NCI-H2107 treated with DMSO at 0.1 percent for 48 hours (cell line): Measurements from ENCODE around the gene TMEM247.

Source experiments
- DNase-seq: peaks from one replicate; lab custom pipeline; 2025; ENCODE audit not compliant: unreplicated experiment; lab: John Stamatoyannopoulos, UW

TMEM247 gene

DNA sequence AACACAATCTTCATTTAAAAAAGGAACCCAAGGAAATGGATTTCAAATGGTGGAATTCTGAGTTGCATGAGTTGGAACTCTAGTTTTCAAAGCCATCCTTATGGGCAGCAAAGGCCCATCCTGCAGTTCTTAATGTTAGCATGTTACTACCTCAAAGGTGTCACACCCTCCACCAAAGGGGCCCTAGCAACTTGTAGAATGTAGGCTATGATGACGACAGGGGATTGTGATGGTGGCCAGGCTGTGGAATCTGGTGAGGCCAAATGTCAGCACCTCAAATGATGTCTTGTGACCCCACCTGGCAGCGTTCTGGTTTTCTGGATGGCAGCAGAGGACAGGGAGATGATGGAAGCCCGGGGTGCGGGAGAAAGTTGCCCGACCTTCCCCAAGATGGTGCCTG, at the start of gene TMEM247:
TMEM247 (plus strand) TSS at position 301 of the 400 bp plus-strand sequence.
- no peak for DNase-seq

DNA sequence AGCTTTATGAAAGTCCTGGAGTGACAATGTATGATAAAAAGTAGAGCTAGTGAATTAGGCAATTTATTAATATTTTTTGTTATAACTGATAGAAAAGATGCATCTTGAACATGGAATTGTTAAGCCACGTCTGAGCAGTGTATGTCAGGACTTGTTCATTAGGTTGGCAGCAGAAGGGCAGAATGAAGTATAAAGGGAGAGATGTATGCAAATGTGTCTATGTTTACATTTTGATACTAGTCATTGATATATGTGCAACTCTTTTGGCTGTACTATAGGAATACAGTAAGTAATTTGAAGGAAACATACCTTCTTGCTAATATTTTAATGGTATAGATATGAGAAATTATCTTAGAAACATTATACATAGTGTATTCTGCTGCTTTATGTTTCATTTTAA, 49.0 kb upstream of the TMEM247 start:
- DNase-seq, result no peak

DNA sequence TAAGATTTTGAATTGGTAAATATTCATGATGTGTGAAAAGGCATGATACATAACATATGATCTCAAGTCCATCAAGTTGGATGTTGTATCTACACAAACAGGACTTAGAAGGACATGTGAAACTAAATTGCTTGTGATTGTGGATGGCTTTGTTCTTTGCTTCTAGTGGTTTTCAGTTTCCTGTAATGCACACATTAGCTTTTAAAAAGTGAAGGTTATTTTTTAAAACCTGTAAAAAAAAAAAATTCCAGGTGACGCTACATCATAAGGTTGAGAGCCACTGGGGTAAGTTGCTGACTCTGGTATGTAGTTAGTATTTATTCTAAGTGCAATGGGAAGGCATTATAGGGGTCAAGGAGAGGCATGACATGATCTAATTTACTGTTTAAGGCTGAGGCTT, 48.4 kb upstream of the TMEM247 start:
- no peak for DNase-seq

DNA sequence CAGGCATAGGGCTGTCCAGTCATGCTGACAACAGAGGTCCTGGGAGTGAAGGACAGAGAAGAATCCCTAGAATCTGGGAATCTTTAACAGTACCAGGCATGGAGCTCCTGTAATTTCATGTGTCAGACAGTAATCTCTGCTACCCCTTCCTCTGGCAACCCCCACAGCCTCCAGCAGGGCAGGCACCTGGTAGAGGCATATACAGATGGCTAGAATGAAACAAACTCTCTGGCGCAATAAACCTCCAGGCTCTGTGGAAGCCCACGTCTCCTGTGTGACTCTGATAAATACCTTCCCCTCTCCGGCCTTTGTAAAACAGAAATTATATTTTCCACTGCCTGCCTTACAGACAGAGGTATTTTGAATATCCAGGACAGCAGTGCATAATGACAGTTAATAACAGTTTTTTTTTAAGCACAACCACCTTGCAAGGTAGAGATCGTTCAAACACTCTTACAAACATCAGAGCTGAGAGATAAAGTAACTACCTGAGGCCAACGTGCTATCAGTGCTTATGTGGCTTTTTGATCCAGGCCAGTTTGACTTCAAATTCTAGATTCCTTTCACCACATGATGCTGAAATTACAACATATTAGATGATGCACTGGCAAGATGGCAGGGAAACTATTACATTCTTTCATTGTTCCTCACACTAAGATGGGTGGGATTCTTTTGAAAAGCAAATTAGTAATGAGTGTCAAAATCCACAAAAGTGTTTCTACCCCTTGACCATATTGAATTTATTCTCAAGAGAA, 47.7 kb upstream of the TMEM247 start:
- DNase-seq, result no peak

DNA sequence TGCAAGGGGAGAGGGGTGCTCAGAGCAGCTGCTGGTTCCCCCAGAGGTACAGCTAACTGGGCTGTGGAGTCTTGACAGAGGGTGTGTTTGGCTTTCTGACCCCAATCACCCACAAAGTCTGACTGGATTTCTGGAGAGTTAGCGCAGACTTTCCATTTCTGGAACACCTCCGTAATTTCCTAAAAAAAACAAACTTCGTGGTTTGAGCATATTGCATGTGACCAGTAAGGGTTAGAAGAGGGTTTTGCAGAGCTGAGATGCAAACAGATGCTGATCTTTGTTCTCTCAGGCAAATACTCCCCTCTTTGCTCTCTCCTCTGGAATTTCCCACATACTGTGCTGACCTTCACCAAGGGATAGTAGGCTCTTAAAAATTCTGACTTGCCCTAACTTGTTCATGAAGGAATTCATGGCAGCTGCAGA, 44.5 kb upstream of the TMEM247 start:
- DNase-seq, result no peak

DNA sequence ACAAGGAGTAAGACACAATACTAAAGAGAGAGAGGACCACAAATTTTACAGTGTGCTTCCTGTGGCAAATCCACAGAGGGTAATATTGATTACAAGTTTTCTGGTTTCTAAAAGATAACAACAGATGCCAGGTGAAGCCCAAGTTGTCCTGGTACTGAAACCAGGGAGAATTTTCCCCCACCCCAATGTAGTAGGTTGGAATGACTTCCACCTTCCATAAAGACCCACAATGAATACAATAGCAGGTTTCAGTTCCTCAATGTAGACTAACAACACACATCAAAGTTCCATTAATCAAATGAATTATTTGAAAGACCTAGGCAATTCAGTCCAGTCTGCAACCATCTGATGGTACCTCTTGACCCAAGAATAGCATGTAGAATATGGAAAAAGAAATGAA, 44.0 kb upstream of the TMEM247 start:
- DNase-seq, result no peak

DNA sequence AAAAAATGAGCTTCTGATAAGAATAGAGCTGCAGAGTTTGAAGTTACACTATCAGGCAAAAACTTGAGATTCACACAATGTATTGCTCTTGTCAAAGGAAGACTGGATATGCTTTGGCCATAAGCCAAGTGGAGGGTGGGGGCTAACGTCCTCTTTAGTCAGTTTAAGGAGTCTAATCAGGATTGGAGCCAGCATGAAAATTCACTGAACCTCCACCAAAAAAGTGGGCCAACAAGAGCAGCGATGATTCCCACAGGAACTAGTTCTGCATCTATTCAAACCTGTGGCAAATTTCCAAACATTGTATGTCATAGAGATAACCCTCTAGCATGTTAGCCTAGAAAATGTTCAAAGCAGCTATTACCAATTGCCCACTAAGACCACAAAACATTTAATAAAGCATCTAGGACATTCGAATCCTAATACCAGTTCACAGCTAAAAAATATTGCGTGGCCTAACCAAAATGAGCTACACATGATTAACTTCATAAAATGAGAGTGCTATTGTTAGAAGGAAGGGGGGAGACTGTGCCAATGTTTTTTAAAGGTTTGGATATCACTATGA, 43.5 kb upstream of the TMEM247 start:
- no peak for DNase-seq

DNA sequence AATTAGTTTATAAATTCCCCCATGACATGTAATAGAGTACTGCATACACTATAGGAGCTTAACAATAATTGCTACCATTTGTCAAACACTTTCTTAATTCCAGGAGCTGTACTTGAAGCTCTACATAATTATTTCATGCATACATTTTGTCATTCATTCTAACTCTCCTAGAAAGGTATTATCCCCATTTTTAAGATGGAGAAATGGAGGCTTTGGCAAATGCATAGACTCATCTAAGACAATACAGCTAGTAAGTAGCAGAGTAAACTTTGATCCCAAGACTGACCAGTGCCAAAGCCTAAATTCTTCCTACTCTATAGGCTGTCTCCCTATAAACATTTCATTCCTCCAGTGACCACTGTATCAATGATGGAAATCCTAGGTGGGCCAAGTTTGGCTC, 42.6 kb upstream of the TMEM247 start:
- DNase-seq, result no peak

DNA sequence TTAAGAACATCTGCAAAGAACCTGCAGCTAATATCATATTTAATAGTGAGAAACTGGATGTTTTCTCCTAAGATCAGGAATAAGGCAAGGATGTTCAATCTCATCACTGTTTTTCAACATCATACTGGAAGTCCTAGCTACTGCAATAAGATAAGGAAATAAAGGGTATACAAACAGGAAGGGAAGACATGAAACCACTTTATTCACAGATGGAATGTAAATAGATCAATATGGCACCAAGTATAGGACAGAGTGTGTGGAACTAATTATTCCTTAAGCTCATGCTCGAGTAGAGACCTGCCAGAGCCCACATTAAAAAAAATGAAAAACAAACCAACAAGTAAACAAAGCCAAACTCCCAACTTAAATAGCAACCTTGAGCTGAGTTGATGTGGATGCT, 41.3 kb upstream of the TMEM247 start:
- no peak for DNase-seq

DNA sequence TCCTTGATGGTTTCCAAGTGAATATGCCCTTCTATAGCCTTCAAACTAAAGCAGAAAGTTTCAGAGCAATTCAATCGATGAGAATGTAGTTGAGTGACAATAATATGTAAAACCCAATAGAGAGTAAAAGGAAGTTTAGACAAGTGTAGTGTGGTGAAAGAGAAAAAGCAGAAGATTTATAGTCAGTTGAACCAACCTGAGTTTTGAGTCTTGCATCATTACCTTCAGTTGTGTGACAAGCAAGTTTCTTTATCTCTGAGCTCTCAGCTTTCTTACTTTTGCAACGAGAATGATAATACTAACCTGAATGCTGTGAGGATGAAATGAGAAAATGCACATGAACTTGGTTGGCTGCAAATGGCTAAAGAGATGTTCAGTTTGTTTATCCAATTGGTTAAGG, 40.6 kb upstream of the TMEM247 start:
- DNase-seq, result no peak

DNA sequence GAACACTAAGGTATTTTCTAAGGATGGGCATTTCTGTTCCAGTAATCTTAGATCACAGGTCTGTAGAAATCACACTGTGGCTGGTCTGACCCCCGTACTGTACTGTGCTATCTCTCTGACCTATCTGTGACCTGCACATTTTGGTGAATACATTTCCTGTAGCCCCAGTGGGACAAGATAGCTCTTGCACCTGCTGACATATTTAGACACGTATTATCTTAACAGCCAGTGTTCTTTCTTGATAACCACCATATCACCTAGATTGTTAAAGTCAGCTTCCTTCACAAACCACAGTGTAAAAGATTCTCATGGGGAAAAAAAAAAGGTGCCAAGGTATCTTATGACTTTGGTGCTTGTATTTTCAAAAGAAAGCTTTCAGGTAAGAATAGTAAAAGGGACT, 39.8 kb upstream of the TMEM247 start:
- DNase-seq, result no peak

DNA sequence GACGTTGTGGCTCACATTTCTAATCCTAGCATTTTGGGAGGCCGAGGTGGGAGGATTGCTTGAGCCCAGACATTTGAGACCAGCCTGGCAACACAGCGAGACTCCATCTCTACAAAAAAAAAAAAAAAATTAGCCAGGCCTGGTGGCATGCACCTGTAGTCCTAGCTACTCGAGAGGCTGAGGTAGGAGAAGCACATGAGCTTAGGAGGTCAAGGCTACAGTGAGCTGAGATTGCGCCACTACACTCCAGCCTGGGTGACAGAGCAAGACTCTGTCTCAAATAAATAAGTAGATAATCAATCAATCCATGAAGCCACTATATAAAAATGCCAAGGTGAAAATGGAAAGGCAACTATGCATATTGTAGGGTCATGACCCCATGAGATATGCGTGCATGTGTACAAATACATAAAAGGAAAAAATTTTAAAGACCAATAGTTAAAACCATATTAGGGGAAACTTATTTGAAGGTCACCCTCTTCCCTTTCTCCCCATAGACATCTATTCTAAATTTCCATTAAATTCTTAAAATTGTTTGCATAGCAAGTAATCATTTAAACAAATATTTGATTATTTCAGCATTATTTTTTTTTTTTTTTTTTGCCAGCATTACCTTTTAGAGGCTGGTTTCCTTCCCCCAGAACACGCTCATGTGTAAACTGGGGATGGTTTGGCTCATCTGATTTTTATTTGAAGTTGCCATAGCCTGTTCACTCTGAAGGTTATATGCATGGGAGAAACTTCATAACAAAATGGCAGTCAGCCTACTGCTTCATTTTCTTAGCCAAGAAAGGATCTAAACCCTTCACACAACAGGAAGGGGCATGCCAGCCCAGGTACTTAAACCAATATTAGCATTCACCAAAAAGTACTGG, 37.3 kb upstream of the TMEM247 start:
- no peak for DNase-seq

DNA sequence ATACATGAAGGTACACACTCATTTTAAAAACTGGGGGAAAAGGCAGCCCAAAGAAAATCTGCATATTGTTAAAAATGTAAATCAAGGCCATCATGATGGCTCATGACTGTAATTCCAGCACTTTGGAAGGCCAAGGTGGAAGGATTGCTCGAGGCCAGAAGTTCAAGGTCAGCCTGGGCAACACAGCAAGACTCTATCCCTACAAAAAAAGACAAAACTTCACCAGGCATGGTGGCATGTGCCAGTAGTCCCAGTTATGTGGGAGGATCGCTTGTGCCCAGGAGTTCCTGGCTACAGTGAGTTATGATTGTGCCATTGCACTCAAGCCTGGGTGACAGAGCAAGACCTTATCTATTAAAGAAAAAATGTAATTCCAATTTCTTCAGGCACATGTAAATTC, 34.6 kb upstream of the TMEM247 start:
- DNase-seq, result no peak

DNA sequence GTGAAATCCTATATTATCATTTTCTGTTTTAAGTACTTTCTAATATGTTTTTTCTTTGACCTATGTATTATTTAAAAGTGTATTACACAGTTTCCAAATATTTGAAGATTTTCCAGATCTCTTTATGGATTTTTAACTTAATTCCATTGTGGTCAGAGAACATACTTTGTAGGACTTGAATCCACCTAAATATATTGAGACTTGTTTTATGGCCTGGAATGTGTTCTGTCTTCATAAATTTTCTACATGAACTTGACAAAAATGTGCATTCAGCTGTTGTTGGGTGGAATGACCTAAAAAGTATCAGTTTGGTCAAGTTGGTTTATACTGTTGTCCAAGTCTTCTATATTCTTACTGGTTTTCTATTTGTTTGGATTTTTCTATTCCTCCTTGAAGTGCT, 33.8 kb upstream of the TMEM247 start:
- DNase-seq, result no peak

DNA sequence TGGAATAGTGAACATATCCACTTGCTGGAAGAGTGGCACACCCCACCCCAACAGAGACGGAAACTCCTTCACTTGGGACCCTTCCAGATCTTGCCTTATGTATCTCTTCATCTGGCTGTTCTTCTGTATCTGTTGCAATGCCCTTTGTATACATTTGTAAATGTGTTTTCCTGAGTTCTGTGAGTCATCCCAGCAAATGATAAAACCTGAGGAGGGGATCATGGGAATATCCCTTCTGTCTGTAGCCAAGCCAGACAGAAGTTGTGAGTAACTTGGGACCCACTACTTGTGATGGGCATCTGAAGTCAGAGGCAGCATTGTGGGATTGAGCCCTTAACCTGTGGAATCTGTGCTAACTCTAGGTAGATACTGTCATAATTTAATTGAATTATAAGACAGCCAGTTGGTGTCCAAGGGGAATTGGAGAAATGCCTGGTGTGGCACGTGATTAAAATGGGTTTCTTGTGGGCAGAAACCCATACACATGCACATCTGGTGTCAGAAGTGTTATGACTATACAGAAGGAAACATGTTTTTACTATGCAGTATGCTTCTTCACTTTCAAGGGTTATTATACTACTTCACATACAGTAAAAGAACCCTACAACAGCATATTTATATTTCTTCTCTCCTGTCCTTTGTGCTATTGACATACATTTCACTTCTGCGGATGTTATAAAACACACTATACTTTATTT, 32.3 kb upstream of the TMEM247 start:
- no peak for DNase-seq

DNA sequence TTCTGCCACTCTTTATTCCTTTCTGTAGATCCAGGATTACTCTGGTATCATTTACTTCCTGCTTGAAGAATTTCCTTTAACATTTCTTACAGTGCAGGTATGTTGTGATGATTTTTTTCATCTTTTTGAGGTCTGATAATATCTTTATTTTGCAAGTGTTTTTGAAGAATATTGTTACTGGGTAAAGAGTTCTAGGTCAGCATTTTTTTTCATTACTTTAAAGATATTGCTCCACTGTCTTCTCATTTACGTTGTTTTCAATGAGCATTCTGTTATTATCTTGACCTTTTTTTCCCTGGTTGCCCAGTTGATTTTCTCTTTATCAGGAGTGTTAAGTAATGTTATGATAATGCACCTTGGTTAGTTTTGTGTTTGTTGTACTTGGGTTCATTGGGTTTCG, 31.7 kb upstream of the TMEM247 start:
- no peak for DNase-seq

DNA sequence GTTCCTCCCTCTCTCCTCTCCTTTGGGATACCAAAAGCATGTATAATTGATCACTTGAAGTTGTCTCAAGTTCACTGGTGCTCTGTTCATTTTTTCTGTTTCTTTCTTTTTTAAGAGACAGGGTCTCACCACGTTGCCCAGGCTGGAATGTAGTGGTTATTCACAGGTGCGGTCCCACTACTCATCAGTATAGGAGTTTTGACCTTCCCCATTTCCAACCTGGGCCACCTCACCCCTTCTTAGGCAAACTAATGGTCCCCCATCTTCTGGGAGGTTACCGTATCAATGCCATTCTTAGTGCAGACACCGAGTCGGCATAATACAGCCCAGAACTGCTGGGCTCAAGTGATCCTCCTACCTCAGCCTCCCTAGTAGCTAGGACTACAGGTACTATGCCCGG, 31.3 kb upstream of the TMEM247 start:
- DNase-seq, result no peak

DNA sequence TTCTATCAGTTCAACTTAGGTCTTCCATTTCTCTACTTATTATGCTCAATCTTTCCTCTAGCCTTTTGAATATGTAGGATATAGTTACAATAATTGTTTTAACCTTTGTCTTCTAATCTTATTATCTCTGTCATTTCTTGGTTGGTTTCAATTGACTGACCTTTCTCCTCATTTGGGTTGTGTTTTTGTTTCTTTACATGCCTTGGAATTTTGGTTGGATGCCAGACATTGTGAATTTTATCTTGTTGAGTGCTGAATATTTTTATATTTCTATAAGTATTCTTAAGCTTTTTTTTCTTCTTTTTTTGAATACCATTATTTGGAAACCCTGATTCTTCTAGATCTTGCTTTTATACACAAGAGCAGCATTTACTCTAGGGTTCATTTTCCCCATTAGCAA, 30.7 kb upstream of the TMEM247 start:
- no peak for DNase-seq

DNA sequence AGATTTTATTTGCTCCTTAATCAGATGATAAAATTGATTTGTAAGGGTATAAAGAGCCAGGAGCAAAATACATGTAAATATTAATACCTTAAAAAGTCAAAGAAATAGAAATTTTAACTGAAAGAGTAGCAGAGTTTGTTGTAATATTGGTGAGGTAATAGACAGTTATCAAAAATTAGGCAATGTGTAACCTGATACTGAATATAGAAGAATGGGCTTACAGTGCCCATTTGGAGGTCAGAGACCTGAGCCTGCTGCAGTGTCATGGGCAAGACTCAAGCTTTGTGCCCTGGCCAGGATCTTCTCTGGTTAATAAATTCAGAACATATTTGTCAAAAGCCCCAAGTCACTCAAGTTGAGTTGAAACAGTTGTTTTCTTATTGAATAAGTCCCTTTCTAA, 29.7 kb upstream of the TMEM247 start:
- no peak for DNase-seq

DNA sequence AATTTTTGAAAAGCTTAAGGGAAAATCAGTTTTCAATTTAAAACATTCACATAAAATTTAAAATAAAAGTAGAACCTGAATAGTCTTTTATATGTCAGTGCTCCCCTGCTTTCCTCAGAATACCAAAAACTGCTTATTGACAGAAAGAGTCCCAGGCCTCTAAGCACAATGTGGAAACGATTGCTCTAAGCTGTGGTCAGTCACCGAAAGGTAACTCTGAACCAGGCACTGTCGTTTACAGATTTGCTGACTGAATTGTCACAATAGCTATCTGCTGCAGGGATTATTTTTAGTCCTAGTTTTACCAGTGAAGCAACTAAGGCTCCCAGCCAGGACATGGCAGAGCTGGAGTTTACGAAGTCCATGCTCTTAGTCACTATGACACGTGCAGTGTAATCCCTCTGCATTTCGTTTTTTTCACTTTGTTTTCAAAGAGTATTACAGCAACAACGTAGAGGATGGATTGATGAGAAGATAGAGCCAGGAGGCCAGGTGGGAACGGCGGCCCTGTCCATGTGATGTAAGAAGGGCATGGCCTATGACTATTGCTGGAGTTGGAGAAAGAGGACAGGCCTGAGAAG, 28.1 kb upstream of the TMEM247 start:
- no peak for DNase-seq

DNA sequence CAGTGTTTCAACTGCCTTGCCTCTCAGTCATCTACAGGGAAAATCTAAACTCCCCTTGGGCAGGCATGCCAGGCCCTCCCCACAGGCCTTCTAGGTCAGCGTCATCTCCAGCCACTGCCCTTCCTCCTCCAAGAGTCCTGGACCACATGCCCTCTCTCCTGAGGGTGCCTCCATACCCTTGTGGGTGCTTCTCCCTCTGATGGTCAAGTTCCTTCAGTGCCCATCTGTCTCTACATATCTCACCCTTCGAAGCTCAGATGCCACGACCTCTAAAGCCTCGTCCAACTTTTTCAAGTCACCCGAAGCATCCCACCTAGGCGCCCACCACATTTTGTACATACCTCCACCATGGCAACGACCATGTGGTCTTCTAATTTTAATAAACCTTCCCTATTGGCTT, 22.6 kb upstream of the TMEM247 start:
- no peak for DNase-seq
